GM12878 (cell line): ENCODE data around the gene SH3BP1. TPM values are rescaled to one million over a fixed set of nuclear protein-coding genes. Genes with fewer than 3 reads are reported as not detected.

Source experiments
- DPF2 ChIP-seq: fragments of 450-650 bp; IDR thresholded peaks from 2 replicates; pipeline ENCODE4 v1.6.1; 2017; ENCODE audit warnings: mild to moderate bottlenecking
- MYC ChIP-seq: IDR thresholded peaks from 2 replicates; pipeline ENCODE4 v1.6.1; 2011; ENCODE audit warnings: mild to moderate bottlenecking, low read length, moderate library complexity, inconsistent platforms; ENCODE audit not compliant: insufficient read depth, insufficient replicate concordance, insufficient read length, severe bottlenecking
- NBN ChIP-seq: fragments of 450-650 bp; IDR thresholded peaks from 2 replicates; pipeline ENCODE4 v1.6.1; 2016
- POU2F2 ChIP-seq: IDR thresholded peaks from 3 replicates; pipeline ENCODE4 v1.6.1; 2011; ENCODE audit warnings: low read depth, mild to moderate bottlenecking, low read length, borderline replicate concordance
- SMC3 ChIP-seq: IDR thresholded peaks from 2 replicates; pipeline ENCODE4 v1.6.1; 2011; ENCODE audit warnings: low read length, improper control_type of control experiment, borderline replicate concordance
- polyA plus RNA-seq, 11 experiments: library from polyadenylated mRNA; depleted of rRNA in 4 of 11; unstranded in 6 of 11; stranded (reverse) in 5 of 11; fragments of >200 nt; fragmentation: Nextera tagmentation in 4 of 11; fragmentation: Illumina TruSeq in 1 of 11; extraction: Ambion mirVana in 4 of 11; extraction: Trizol in 1 of 11; gene quantifications; 1 replicate in 1 of 11; 2 replicates in 10 of 11; pipeline versions ENCODE4 v1.2.1 to v1.2.3, GENCODE V29; 2011 to 2016; ENCODE audit warnings: inconsistent platforms in 2 of 11, missing spikeins in 2 of 11, low read depth in 1 of 11
- total RNA-seq, 4 experiments: library from RNA; depleted of rRNA in 3 of 4; stranded (reverse); fragments of >200 nt in 3 of 4; fragmentation: Illumina TruSeq in 1 of 4; extraction: Trizol in 1 of 4; gene quantifications; 2 replicates each; pipeline versions ENCODE4 v1.2.1 to v1.2.3, GENCODE V29; 2013 to 2021
- TF ChIP-seq, protein P1 (sequence below): fragments of 450-650 bp; conservative IDR thresholded peaks from 2 replicates; pipeline ENCODE4 v1.6.1; 2017; ENCODE audit warnings: mild to moderate bottlenecking, moderate library complexity
- TF ChIP-seq, protein P2 (sequence below): IDR thresholded peaks from 2 replicates; pipeline ENCODE4 v1.6.1; 2012; ENCODE audit warnings: low read depth, low read length, improper control_type of control experiment

Gene SH3BP1
- total and polyA plus RNA-seq, 10 of the 15 experiments (the other 5 are each of a cell fraction or from before 2014, with no cell fraction given), result 0.29 to 70.5 (median 22.5) TPM

DNA sequence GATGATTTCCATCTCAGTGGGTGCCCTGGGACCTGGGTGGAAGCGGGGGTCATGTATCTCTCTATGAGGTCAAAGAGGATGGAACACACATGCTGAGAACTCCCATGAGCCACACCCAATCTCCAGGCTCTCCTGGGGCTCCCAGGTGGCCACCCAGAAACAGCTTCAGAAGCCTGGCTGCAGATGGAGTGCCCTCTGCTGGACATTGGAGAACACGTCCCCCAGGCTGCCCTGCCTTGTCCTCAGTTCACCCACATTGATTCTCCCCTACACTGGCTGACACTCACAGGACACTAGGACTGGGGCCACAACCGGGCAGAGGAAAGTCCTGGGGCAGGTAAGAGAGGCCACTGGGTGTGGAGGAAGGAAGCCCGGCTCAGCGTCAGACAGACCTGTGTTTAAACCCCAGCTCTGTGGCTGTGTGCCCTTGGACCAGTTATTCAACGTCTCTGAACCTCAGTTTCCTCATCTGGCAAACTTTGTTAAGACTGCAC lies 42.1 kb downstream of the SH3BP1 start (continued):
- TF ChIP-seq, protein P1, sequence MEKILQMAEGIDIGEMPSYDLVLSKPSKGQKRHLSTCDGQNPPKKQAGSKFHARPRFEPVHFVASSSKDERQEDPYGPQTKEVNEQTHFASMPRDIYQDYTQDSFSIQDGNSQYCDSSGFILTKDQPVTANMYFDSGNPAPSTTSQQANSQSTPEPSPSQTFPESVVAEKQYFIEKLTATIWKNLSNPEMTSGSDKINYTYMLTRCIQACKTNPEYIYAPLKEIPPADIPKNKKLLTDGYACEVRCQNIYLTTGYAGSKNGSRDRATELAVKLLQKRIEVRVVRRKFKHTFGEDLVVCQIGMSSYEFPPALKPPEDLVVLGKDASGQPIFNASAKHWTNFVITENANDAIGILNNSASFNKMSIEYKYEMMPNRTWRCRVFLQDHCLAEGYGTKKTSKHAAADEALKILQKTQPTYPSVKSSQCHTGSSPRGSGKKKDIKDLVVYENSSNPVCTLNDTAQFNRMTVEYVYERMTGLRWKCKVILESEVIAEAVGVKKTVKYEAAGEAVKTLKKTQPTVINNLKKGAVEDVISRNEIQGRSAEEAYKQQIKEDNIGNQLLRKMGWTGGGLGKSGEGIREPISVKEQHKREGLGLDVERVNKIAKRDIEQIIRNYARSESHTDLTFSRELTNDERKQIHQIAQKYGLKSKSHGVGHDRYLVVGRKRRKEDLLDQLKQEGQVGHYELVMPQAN, result no peak
- TF ChIP-seq, protein P2, sequence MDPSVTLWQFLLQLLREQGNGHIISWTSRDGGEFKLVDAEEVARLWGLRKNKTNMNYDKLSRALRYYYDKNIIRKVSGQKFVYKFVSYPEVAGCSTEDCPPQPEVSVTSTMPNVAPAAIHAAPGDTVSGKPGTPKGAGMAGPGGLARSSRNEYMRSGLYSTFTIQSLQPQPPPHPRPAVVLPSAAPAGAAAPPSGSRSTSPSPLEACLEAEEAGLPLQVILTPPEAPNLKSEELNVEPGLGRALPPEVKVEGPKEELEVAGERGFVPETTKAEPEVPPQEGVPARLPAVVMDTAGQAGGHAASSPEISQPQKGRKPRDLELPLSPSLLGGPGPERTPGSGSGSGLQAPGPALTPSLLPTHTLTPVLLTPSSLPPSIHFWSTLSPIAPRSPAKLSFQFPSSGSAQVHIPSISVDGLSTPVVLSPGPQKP, result 0 out of 2 replicates have a peak, but pooled peaks have one; percentile 61
- TF ChIP-seq NBN (no peak), POU2F2 (no peak), DPF2 (no peak), MYC (no peak), SMC3 (peak; percentile 94)
- TF ChIP-seq, all 136 proteins: peak for 18
